Measurements from ENCODE around the gene SLC25A29.
"Not testable (repeated sequence)": the region's sequence is repeated elsewhere in the genome, so short reads cannot be mapped to it uniquely, and the experiment has no call there.

SLC25A29 gene

DNA sequence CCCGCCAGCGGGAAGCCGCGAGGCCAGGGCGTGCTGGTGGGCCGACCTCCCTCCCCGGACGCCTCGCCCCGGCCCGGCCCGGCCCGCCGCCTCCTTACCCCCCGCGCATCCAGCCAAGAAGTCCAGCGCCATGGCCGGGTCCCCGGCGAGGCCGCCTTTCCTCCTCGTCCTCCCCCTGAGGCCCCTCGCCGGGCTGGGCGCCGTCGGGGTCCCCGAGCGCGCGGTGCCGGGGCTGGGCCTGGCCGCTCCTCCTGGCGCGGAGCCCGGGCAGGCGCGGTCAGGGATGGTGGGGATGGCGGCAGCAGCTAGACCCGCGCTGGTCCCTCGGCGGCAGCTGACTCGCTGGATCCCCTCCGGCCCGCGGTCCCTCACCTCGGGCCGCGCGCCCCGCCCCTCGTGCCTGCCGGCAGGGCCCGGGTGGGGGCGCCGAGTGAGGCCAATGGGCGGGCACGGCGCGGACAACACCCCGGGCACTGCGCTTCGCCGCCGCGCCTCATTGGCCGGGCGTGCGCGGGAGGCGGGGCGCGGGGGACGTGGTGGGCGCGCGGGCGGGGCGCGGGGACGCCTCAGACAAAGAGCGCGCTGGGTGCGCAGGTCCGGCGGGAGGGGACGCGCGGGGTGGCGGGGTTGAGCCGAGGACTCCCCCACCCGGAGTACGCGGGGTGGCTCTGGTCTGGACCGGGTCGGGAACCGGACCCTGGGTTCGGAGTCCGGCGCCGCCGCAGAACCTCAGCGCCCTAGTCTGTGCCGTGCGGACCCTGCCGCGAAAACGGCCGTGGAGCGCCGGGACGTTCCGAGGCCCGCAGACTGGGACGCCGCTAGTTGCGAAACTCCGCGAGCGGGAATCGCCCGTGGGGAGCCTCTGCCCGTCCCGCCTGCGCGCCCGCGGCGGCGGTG, at the start of gene SLC25A29:
TSS of gene SLC25A29 (minus strand) at position 344 of the 897 bp plus-strand sequence. CDS start at position 132, 212 bp downstream.
- DNase-seq: no peak

DNA sequence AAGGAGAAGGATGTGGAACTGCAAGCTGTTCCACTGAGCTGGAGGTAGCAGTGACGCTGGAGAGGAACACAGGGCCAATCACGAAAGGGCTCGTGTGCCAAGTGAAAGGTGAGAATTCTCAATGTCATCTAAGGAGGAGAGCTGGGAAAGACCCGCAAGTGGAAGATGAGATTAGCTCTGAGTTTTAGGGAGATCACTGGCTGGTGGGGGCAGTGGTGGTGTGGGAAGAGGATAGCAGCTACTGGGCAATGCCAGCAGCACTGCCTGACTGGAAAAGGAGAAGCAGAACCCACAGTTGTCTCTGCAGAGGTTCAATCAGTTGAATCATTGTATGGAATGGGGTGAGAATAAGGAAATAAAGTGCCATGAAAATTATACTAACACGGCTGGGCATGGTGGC, 44.7 kb upstream of the SLC25A29 start:
- no peak for DNase-seq

DNA sequence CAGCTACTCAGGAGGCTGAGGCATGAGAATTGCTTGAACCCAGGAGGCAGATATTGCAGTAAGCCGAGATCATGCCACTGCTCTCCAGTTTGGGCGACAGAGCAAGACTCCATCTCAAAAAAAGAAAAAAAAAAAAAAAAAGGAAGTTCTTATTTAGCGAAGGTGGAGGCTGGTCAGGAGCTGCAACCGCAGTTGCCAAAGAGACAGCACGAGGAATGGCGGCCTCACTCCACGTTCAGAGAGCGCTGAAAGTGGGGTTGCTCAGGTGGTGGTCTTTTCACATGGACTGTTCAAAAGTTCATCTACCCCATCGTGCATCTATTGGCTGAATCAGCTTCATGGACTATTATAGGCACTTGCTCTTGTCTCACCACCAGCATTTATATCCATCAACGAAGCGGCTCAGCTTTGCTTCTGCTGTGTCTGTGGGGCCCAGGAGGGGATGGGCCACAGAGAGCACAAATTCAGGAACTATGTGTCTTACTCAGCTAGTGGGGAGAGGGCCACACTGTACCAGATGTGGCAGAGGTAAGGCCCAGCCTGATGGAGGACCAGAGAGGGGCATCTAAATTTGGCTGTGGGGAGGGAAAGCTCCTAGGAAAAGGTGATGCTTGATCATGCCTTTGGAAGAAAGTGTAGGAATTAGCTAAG, 44.2 kb upstream of the SLC25A29 start:
- peak; percentile 34 for DNase-seq

DNA sequence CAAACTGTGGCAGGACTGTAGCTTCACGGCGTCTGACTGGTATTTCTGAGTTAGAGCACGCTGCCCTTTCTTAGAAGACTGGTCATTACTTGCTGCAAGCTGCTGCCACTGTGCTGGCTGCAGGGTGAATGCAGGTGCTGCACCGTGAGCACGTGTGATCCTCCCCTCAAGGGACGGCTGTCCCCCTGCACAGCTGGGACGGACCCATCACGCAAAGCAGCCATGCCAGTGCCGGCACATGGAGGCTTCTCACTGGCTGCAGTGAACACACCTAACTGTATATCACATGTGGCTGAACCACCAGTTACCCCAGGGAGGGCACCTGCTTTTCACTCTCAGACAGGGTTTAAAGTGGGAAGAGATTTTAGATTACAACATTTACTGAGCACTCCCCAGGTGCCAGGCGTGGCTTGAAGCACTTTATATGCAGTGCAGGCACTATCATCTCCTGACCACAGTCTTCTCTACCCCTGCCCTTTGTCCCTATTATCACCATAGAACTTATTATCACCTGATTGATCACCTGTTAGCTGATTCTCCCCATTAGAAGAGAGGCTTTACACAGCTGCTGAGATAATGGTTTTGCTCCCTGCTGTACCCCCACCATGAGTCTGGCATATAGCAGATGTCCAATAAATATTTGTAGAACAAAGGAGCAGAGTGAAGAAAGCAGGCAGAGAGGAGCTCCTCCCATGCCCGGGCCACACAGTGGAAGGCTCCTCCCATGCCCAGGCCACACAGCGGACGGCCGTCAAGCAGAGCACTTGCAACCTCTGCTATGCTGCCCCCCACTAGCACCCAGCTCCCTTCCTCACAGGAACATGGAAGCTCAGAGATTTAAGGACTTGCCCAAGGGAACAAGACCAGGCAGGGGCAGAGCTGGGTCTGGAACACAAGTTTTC, 42.8 kb upstream of the SLC25A29 start:
- DNase-seq: no peak

- DNase-seq: no peak
Observed at GRCh38 chr14:100348253-100348729, 42.0 kb upstream of the SLC25A29 start.

DNA sequence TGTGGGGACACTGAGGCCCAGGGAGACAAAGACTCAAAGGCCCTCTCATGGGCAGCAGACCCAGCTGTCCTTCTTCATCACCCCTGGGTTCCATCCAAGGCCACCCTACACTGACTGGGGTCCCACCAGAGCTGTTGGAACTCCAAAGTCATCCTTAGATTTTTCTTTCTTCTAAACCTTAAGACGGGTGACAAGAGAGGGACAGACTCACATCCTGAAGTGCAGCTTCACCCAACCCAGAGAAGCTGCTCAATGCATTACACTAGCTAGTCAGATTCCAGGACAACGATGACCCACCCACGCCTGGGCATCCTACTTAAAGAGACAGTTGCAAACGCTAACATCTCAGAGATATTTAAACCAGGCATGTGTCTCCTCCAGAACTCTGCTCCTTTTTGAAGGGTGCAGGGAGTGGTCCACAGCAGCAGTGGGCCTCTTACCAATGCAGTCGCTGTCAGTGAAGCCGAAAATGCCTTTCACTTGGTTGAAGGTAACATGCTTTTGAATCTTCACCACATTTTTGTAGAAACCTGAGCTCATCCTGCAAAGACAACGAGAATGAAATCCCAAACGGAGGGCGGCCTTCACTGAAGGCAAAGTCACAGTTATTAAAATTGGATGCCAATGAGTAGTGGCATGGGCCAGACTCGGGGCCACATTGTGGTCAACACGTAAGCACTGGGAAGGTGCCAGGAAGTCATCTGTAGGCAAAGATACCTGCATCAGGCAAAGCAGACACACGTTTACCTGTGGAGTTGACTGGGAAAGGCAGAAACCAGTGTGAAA, 40.3 kb upstream of the SLC25A29 start:
- no peak for DNase-seq

DNA sequence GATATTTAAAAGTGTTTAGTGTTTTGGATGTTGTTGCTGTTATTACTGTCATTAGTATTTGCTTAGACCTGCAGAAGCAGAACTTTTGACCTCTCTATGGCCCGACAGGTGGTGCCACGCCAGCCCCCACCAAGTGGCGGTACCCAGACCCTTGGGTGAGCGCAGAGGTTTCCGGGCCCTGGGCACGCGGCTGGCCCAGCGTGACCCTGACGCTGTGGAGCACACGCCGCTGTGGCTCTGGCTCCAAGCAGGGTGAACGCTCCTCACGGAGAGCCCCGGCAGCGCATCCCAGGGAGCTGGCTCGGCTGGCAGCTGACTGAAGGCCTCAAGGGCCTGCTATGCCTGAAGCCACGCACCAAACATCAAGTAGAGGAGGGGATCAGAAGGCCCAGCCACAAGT, 39.5 kb upstream of the SLC25A29 start:
- DNase-seq: no peak

GRCh38 chr14:100344657-100345056, 38.4 kb upstream of the SLC25A29 start:
- not testable (repeated sequence) for DNase-seq

DNA sequence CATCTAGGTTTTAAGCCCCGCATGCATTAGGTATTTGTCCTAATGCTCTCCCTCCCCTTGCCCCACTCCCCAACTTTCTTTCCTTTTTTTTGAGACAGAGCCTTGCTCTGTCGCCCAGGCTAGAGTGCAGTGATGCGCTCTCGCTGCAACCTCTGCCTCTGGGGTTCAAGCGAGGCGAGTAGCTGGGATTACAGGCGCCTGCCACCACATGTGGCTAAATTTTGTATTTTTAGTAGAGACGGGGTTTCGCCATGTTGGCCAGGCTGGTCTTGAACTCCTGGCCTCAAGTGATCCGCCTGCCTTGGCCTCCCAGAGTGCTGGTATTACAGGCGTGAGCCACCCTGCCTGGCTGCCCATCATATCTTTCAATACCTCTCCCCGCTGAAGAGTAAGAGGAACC, 36.6 kb upstream of the SLC25A29 start:
- not testable (repeated sequence) for DNase-seq

GRCh38 chr14:100342195-100342594, 36.0 kb upstream of the SLC25A29 start:
- DNase-seq: no peak

DNA sequence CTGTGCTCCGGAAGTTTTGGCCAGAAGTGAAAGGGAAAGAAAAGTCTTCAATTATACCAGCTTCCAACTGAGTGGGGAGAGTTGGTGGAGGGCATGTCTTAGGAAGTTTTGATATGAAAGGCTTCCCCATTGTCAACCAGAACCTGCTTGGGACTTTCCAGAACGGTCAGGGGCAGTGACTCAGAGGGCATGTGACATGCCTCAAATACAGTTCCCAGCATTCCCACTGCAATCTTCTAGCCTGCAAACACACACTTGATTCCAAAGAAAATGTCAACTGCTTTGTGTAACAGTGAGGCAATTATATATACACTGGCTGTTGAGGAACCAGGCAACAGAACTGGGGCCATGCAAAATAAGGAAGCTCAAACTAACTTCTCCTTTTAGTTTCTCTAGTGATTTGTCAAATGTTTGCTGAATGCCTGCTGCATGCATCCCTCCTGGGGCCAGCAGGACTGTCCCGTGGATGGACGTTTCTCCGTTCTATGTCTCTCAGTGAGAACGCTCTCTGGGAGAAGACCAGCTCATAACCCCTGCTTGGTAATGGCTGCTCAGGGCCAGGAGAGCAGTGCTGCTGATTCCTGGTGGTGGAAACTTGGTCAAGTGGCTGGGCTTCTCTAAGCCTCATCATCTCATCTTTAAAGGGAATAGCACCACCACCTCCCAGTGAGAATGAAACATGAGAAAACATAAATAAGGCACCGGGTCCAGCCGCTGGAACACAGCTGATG, 35.2 kb upstream of the SLC25A29 start:
- peak; percentile 80 for DNase-seq

- DNase-seq: no peak
Observed at GRCh38 chr14:100340423-100340813, 34.2 kb upstream of the SLC25A29 start.

DNA sequence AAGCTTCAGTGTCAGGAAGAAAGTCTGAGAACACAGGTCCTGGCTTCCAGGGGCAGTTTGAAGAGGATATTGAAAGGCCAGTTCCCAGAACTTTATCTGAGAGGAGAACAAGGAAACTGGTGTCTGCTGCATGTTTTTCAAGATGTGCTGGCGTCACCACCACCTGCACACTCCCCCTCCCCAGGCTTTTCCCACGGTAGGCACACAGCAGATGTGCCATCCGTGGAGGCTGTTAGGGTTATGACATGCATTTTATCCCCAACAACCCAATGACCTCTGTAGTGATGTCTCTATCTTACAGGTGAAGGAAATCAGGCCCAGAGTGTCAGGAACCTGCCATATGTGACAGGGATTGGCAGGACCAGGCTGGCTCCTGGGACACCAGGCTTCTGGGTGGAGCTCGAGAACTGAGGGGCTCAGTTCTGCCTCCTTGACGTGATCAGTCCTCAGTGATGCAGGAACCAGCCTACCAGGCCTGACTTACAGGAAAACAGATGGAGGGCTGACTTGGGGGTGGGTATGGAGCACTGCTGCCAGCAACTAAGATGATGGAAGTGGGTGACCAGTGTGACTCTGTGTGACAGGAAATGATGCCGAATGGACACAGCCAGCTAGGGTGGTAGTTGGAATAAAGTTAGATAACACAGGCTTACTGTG, 33.6 kb upstream of the SLC25A29 start:
- DNase-seq: no peak

DNA sequence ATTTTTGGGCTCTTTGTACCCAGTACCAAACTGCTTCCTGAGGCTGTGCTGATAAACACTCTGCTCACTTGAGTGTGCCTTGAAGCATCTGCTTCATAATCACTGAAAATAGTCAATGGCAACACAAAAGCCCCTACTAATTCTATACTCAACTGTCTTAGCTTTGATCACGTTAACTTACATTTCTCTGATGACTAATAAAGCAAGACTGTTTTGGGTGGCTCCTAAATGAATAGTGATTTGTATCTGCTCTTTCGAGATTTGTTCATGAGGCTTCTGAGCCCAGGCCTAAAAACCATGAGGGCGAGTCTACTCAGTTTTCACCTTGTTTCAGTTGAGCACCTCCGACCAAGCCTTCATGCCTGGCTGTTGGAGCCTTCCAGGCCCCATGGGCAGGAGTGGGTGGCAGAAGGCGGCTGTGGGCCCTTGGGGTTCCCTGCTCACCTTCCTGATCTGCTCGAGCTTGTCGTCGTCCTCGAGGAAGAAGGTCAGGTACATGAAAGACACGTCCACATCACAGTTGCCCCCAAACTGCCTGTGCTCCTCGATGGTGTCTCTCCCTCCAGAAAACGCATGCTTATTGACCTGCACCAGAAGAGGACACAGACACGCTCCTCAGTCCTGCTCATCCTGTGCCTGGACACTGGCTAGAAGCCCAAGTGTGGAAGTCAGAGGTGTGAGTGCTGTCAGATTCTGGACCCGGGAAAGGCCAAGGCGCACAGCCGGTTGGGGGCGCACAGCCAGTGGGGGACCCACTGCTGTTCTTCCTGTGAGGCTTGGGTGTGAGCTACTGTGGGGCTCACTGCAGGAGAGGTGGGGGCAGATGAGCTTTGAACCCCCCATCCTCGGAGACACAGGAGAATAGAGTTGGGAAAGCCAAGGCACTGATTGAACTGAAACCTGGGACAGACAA, 30.6 kb upstream of the SLC25A29 start:
- DNase-seq: no peak

- DNase-seq: no peak
Observed at GRCh38 chr14:100334904-100335303, 28.7 kb upstream of the SLC25A29 start.

DNA sequence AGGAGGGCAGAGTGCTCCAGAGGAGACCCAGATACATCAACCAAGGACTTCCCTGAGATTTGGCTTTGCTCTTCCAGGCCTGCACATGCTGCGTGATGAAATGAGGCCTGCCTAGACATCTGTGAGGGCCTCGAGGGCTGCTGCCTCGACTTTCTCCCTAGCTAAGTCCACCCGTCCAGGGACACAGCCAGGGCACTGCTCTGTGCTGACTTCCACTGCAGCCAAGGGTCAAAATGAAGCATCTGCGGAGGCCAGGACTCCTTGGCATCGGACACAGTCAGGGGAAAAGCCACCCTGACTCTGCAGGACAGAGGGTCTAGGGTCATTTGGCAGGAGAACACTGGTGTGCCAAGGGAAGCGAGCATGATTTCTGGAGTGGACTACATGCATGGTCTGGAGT, 27.6 kb upstream of the SLC25A29 start:
- DNase-seq: no peak

DNA sequence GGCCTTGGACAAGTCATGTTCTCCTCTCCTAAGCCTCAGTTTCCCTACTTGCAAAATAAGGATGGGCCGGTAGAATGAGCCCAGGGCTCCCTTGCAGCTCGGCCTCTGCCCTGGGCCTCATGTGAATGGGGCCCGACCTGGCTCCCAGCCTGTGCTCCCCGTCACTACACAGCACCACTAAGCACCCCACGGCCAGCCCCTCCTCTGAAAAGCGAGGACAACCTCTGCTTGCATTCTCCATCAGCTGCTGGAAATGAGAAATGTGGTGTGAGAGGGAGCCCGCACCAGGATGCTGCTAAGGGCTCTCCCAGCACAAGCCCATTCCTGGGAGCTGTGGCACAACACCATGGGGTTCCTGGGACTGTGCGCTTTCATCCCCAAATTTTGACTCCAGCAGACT, 27.1 kb upstream of the SLC25A29 start:
- no peak for DNase-seq

- no peak for DNase-seq
Observed at GRCh38 chr14:100332797-100333196, 26.6 kb upstream of the SLC25A29 start.

DNA sequence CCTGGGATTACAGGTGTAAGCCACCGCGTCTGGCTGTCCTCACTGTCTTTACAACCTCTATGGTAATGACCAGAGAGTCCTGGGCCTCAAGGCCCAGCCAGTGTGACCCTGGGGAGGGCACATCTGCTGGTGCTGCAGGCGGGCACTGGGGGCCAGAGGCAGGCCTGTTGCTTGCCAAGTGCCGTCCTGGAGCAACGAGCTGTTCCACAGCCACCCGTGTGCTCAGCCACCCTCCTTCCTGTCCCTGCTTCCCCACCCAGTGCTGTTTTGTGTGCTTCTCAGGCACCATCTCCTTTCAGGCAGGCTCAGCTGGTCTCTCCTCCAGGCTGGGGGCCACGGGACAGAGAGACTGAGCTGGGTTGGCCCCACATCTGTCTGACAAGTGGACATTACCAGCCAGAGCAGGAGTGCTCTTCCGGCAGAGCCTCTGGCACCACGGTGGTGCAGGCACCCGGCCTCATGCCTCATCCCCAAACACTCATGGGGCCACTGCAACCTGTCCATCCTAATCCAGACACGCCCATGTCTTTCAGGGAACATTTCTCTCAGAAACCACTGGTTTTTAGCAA, 25.9 kb upstream of the SLC25A29 start:
- DNase-seq: no peak
